ENCODE data around the gene TNNT2.

Gene TNNT2

GRCh38 chr1:201418461-201418860, 41.0 kb upstream of the TNNT2 start:
- peaks cover 18% of the 10 kb centered on the region; the same call in 1 of the 2 replicates for H3K4me1 ChIP-seq (ENCODE audit: control insufficient read depth, insufficient read depth, low read length)
- peaks cover 7% of the 10 kb centered on the region; the same call in 1 of the 2 replicates for H3K9me3 ChIP-seq (ENCODE audit: control insufficient read depth, insufficient read depth, low read depth, low read length)
- H3K9ac ChIP-seq (ENCODE audit: low read length), result no peak overlapping the region
- H3K27ac ChIP-seq (ENCODE audit: low read depth, low read length), result no peak overlapping the region
- H3K36me3 ChIP-seq (ENCODE audit: control insufficient read depth, insufficient read depth, low read length), result no peaks in the 10 kb centered on the region
- H3K27me3 ChIP-seq (ENCODE audit: control insufficient read depth, insufficient read depth, low read length), result no peaks in the 10 kb centered on the region
- no peak overlapping the region for H3K4me3 ChIP-seq (ENCODE audit: low read depth, low read length)

- Histone ChIP-seq H3K27ac (ENCODE audit: low read depth, low read length) (no peak overlapping the region), H3K4me3 (ENCODE audit: low read depth, low read length) (no peak overlapping the region), H3K27me3 (ENCODE audit: control insufficient read depth, insufficient read depth, low read length) (no peaks in the 10 kb centered on the region; the same call in 1 of the 2 replicates), H3K4me1 (ENCODE audit: control insufficient read depth, insufficient read depth, low read length) (no peaks in the 10 kb centered on the region), H3K9me3 (ENCODE audit: control insufficient read depth, insufficient read depth, low read depth, low read length) (peaks cover 7% of the 10 kb centered on the region; the same call in 1 of the 2 replicates), H3K9ac (ENCODE audit: low read length) (no peak overlapping the region), H3K36me3 (ENCODE audit: control insufficient read depth, insufficient read depth, low read length) (no peaks in the 10 kb centered on the region)
Measured at GRCh38 chr1:201414051-201414738, 36.7 kb upstream of the TNNT2 start.

GRCh38 chr1:201411292-201411691, 33.8 kb upstream of the TNNT2 start:
- H3K9me3 ChIP-seq (ENCODE audit: control insufficient read depth, insufficient read depth, low read depth, low read length), result peaks cover 7% of the 10 kb centered on the region; the same call in 1 of the 2 replicates
- H3K27ac ChIP-seq (ENCODE audit: low read depth, low read length), result no peak overlapping the region
- H3K27me3 ChIP-seq (ENCODE audit: control insufficient read depth, insufficient read depth, low read length), result no peaks in the 10 kb centered on the region; the same call in 1 of the 2 replicates
- H3K4me3 ChIP-seq (ENCODE audit: low read depth, low read length), result no peak overlapping the region
- no peaks in the 10 kb centered on the region for H3K36me3 ChIP-seq (ENCODE audit: control insufficient read depth, insufficient read depth, low read length)
- no peaks in the 10 kb centered on the region for H3K4me1 ChIP-seq (ENCODE audit: control insufficient read depth, insufficient read depth, low read length)
- H3K9ac ChIP-seq (ENCODE audit: low read length), result no peak overlapping the region

- Histone ChIP-seq H3K27ac (ENCODE audit: low read depth, low read length) (no peak overlapping the region), H3K9ac (ENCODE audit: low read length) (no peak overlapping the region), H3K27me3 (ENCODE audit: control insufficient read depth, insufficient read depth, low read length) (no peaks in the 10 kb centered on the region; the same call in 1 of the 2 replicates), H3K4me3 (ENCODE audit: low read depth, low read length) (no peak overlapping the region), H3K36me3 (ENCODE audit: control insufficient read depth, insufficient read depth, low read length) (no peaks in the 10 kb centered on the region), H3K9me3 (ENCODE audit: control insufficient read depth, insufficient read depth, low read depth, low read length) (no peaks in the 10 kb centered on the region; the same call in 1 of the 2 replicates), H3K4me1 (ENCODE audit: control insufficient read depth, insufficient read depth, low read length) (no peaks in the 10 kb centered on the region)
Measured at GRCh38 chr1:201409440-201409839, 32.0 kb upstream of the TNNT2 start.

- no peak overlapping the region for H3K4me3 ChIP-seq (ENCODE audit: low read depth, low read length)
- no peaks in the 10 kb centered on the region; the same call in 1 of the 2 replicates for H3K27me3 ChIP-seq (ENCODE audit: control insufficient read depth, insufficient read depth, low read length)
- no peak overlapping the region for H3K27ac ChIP-seq (ENCODE audit: low read depth, low read length)
- no peaks in the 10 kb centered on the region for H3K36me3 ChIP-seq (ENCODE audit: control insufficient read depth, insufficient read depth, low read length)
- no peaks in the 10 kb centered on the region for H3K4me1 ChIP-seq (ENCODE audit: control insufficient read depth, insufficient read depth, low read length)
- no peaks in the 10 kb centered on the region for H3K9me3 ChIP-seq (ENCODE audit: control insufficient read depth, insufficient read depth, low read depth, low read length)
- H3K9ac ChIP-seq (ENCODE audit: low read length), result no peak overlapping the region
Measured at GRCh38 chr1:201408834-201409200, 31.3 kb upstream of the TNNT2 start.

GRCh38 chr1:201408176-201408833, 30.8 kb upstream of the TNNT2 start:
- Histone ChIP-seq H3K36me3 (ENCODE audit: control insufficient read depth, insufficient read depth, low read length) (no peaks in the 10 kb centered on the region), H3K4me3 (ENCODE audit: low read depth, low read length) (no peak overlapping the region), H3K27ac (ENCODE audit: low read depth, low read length) (no peak overlapping the region), H3K9ac (ENCODE audit: low read length) (no peak overlapping the region), H3K9me3 (ENCODE audit: control insufficient read depth, insufficient read depth, low read depth, low read length) (no peaks in the 10 kb centered on the region), H3K4me1 (ENCODE audit: control insufficient read depth, insufficient read depth, low read length) (no peaks in the 10 kb centered on the region), H3K27me3 (ENCODE audit: control insufficient read depth, insufficient read depth, low read length) (peaks cover 4% of the 10 kb centered on the region; the same call in 1 of the 2 replicates)

- Histone ChIP-seq H3K4me3 (ENCODE audit: low read depth, low read length) (no peak overlapping the region), H3K9me3 (ENCODE audit: control insufficient read depth, insufficient read depth, low read depth, low read length) (no peaks in the 10 kb centered on the region), H3K27ac (ENCODE audit: low read depth, low read length) (no peak overlapping the region), H3K36me3 (ENCODE audit: control insufficient read depth, insufficient read depth, low read length) (no peaks in the 10 kb centered on the region), H3K9ac (ENCODE audit: low read length) (no peak overlapping the region), H3K4me1 (ENCODE audit: control insufficient read depth, insufficient read depth, low read length) (no peaks in the 10 kb centered on the region), H3K27me3 (ENCODE audit: control insufficient read depth, insufficient read depth, low read length) (peaks cover 14% of the 10 kb centered on the region)
Measured at GRCh38 chr1:201406831-201407406, 29.4 kb upstream of the TNNT2 start.

- H3K36me3 ChIP-seq (ENCODE audit: control insufficient read depth, insufficient read depth, low read length), result no peaks in the 10 kb centered on the region
- no peak overlapping the region for H3K9ac ChIP-seq (ENCODE audit: low read length)
- H3K27me3 ChIP-seq (ENCODE audit: control insufficient read depth, insufficient read depth, low read length), result peaks cover 29% of the 10 kb centered on the region
- H3K27ac ChIP-seq (ENCODE audit: low read depth, low read length), result no peak overlapping the region
- no peak overlapping the region for H3K4me3 ChIP-seq (ENCODE audit: low read depth, low read length)
- no peaks in the 10 kb centered on the region for H3K4me1 ChIP-seq (ENCODE audit: control insufficient read depth, insufficient read depth, low read length)
- H3K9me3 ChIP-seq (ENCODE audit: control insufficient read depth, insufficient read depth, low read depth, low read length), result no peaks in the 10 kb centered on the region
Measured at GRCh38 chr1:201405484-201405831, 28.0 kb upstream of the TNNT2 start.

GRCh38 chr1:201404722-201405483, 27.4 kb upstream of the TNNT2 start:
- no peaks in the 10 kb centered on the region for H3K9me3 ChIP-seq (ENCODE audit: control insufficient read depth, insufficient read depth, low read depth, low read length)
- H3K4me3 ChIP-seq (ENCODE audit: low read depth, low read length), result no peak overlapping the region
- H3K4me1 ChIP-seq (ENCODE audit: control insufficient read depth, insufficient read depth, low read length), result peaks cover 3% of the 10 kb centered on the region; the same call in 1 of the 2 replicates
- H3K36me3 ChIP-seq (ENCODE audit: control insufficient read depth, insufficient read depth, low read length), result no peaks in the 10 kb centered on the region
- peaks cover 35% of the 10 kb centered on the region for H3K27me3 ChIP-seq (ENCODE audit: control insufficient read depth, insufficient read depth, low read length)
- H3K9ac ChIP-seq (ENCODE audit: low read length), result no peak overlapping the region
- no peak overlapping the region for H3K27ac ChIP-seq (ENCODE audit: low read depth, low read length)

- Histone ChIP-seq H3K4me1 (ENCODE audit: control insufficient read depth, insufficient read depth, low read length) (peaks cover 6% of the 10 kb centered on the region; the same call in 1 of the 2 replicates), H3K9me3 (ENCODE audit: control insufficient read depth, insufficient read depth, low read depth, low read length) (no peaks in the 10 kb centered on the region), H3K27me3 (ENCODE audit: control insufficient read depth, insufficient read depth, low read length) (peaks cover 43% of the 10 kb centered on the region), H3K9ac (ENCODE audit: low read length) (no peak overlapping the region), H3K27ac (ENCODE audit: low read depth, low read length) (no peak overlapping the region), H3K4me3 (ENCODE audit: low read depth, low read length) (no peak overlapping the region), H3K36me3 (ENCODE audit: control insufficient read depth, insufficient read depth, low read length) (no peaks in the 10 kb centered on the region)
Measured at GRCh38 chr1:201404055-201404454, 26.6 kb upstream of the TNNT2 start.
